Gastroesophageal sphincter (tissue), 4 donors: ENCODE data around the gene RTN1. TPM values are rescaled to one million over a fixed set of nuclear protein-coding genes. Genes with fewer than 3 reads are reported as not detected.

Source experiments
- ATAC-seq: fragments of 150-250 bp; one replicate; pipeline ENCODE4 v1.9.1; 2016; ENCODE audit warnings: mild to moderate bottlenecking, moderate library complexity
- H3K27ac ChIP-seq, 4 donors: fragments of 200-600 bp; sonication (generic) in 3 of 4; 1 replicate in 3 of 4; 2 replicates in 1 of 4; pipeline ENCODE4 v1.5.1; 2016 to 2019
- H3K27me3 ChIP-seq: fragments of 200-600 bp; sonication (generic); one replicate; pipeline ENCODE4 v1.5.1; 2019
- H3K36me3 ChIP-seq, 2 donors: fragments of 200-600 bp; sonication (generic); one replicate each; pipeline ENCODE4 v1.5.1; 2019; ENCODE audit warnings: control low read depth in 1 of 2
- H3K4me1 ChIP-seq, 3 donors: fragments of 200-600 bp; sonication (generic); 1 replicate in 2 of 3; 2 replicates in 1 of 3; pipeline ENCODE4 v1.5.1; 2016 to 2019; ENCODE audit warnings: control low read depth in 2 of 3
- H3K4me3 ChIP-seq, 2 donors: fragments of 200-600 bp; sonication (generic); one replicate each; pipeline ENCODE4 v1.5.1; 2019; ENCODE audit warnings: mild to moderate bottlenecking in 1 of 2, moderate library complexity in 1 of 2
- H3K9me3 ChIP-seq, 3 donors: fragments of 200-600 bp; sonication (generic); one replicate each; pipeline ENCODE4 v1.5.1; 2017 to 2019; ENCODE audit warnings: control low read depth in 2 of 3
- EP300 ChIP-seq: sonication (generic); formaldehyde crosslinking; IDR thresholded peaks from one replicate; pipeline ENCODE4 v1.6.1; 2017; ENCODE audit warnings: antibody characterized with exemption, mild to moderate bottlenecking
- POLR2A ChIP-seq, 2 donors: fragments of 450-650 bp; IDR thresholded peaks; one replicate each; pipeline ENCODE4 v1.6.1; 2017; ENCODE audit warnings: antibody characterized with exemption in 2 of 2, mild to moderate bottlenecking in 2 of 2, moderate library complexity in 1 of 2
- POLR2AphosphoS5 ChIP-seq: sonication (generic); formaldehyde crosslinking; IDR thresholded peaks from one replicate; pipeline ENCODE4 v1.6.1; 2017; ENCODE audit warnings: antibody characterized with exemption
- WGBS, 2 donors: methylation state at CpG; one replicate each; pipeline ENCODE4 v1.1.5; 2018; ENCODE audit warnings: low coverage in 1 of 2; 5-methylcytosine and 5-hydroxymethylcytosine counted together
- total RNA-seq, 4 donors: library from RNA; depleted of rRNA; stranded (reverse); fragments of >200 nt; gene quantifications; one replicate each; pipeline ENCODE4 v1.1.0, GENCODE V29; 2016
- TF ChIP-seq, protein P1 (sequence below), 4 experiments: fragments of 200-600 bp in 2 of 4; fragments of 450-650 bp in 2 of 4; sonication (generic) in 1 of 4; IDR thresholded peaks; one replicate each; pipeline ENCODE4 v1.5.1; 2017 to 2019; ENCODE audit warnings: antibody characterized with exemption in 4 of 4, mild to moderate bottlenecking in 2 of 4, moderate library complexity in 2 of 4

Gene RTN1
- total RNA-seq, 4 donors from 2014 or later, result 1.4 to 6.9 (median 6.5) TPM

- no peak for TF ChIP-seq POLR2A (IDR thresholded peaks at IDR 0.05)
- TF ChIP-seq POLR2AphosphoS5, result no peak
- TF ChIP-seq EP300, result no peak
- TF ChIP-seq, protein P1, sequence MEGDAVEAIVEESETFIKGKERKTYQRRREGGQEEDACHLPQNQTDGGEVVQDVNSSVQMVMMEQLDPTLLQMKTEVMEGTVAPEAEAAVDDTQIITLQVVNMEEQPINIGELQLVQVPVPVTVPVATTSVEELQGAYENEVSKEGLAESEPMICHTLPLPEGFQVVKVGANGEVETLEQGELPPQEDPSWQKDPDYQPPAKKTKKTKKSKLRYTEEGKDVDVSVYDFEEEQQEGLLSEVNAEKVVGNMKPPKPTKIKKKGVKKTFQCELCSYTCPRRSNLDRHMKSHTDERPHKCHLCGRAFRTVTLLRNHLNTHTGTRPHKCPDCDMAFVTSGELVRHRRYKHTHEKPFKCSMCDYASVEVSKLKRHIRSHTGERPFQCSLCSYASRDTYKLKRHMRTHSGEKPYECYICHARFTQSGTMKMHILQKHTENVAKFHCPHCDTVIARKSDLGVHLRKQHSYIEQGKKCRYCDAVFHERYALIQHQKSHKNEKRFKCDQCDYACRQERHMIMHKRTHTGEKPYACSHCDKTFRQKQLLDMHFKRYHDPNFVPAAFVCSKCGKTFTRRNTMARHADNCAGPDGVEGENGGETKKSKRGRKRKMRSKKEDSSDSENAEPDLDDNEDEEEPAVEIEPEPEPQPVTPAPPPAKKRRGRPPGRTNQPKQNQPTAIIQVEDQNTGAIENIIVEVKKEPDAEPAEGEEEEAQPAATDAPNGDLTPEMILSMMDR (IDR thresholded peaks at IDR 0.05), result no peak
- no peaks in the 10 kb centered on the region for H3K9me3 ChIP-seq
- H3K27me3 ChIP-seq, result no peaks in the 10 kb centered on the region
- H3K4me1 ChIP-seq, result no peaks in the 10 kb centered on the region
- ATAC-seq, result no peak
- no peaks in the 10 kb centered on the region for H3K36me3 ChIP-seq
- no peak overlapping the region for H3K27ac ChIP-seq
- H3K4me3 ChIP-seq, result no peak overlapping the region
Observed at GRCh38 chr14:59785629-59786028, 84.9 kb downstream of the RTN1 start.

DNA sequence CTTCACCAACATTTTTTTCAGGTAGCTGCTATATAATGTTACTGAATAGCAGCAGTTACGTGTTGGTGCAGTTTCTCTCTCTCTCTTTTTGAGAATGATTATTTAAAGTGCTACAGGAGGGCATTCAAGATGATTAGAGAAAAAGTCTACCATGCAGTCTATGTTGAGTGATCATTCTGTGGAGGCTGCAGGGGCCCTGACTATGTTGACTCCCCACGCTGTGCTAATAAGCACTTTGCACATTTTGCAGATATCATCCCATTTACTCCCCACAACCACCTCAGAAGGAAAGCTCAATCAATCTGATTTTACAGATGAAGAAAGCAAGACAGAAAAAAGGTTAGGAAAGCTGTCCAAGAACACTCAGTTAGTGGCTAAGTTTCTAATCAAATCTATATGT is 87.8 kb downstream of the RTN1 start:
- TF ChIP-seq POLR2A (IDR thresholded peaks at IDR 0.05) (no peak), EP300 (no peak), POLR2AphosphoS5 (no peak)
- TF ChIP-seq, protein P1 (IDR thresholded peaks at IDR 0.05), result no peak
- H3K9me3 ChIP-seq, result no peaks in the 10 kb centered on the region
- ATAC-seq, result no peak
- no peaks in the 10 kb centered on the region for H3K4me1 ChIP-seq
- H3K4me3 ChIP-seq, result no peak overlapping the region
- H3K36me3 ChIP-seq, result no peaks in the 10 kb centered on the region
- no peaks in the 10 kb centered on the region for H3K27me3 ChIP-seq
- 63 to 75% methylated on average over 2 of the region's 2 CpGs for WGBS, 2 donors
- no peak overlapping the region for H3K27ac ChIP-seq

GRCh38 chr14:59777006-59777579 is 93.5 kb downstream of the RTN1 start:
- Histone ChIP-seq H3K27ac (no peak overlapping the region), H3K4me1 (no peaks in the 10 kb centered on the region), H3K36me3 (no peaks in the 10 kb centered on the region), H3K4me3 (no peak overlapping the region), H3K9me3 (no peaks in the 10 kb centered on the region), H3K27me3 (no peaks in the 10 kb centered on the region)
- 84 to 94% methylated on average over 4 of the region's 4 CpGs for WGBS, 2 donors
- no peak for ATAC-seq
- TF ChIP-seq POLR2A (IDR thresholded peaks at IDR 0.05) (no peak), POLR2AphosphoS5 (no peak), EP300 (no peak)
- TF ChIP-seq, protein P1 (IDR thresholded peaks at IDR 0.05), result no peak

- H3K4me1 ChIP-seq, result no peaks in the 10 kb centered on the region
- WGBS, 2 donors, result 76 to 86% methylated on average over 2 of the region's 2 CpGs
- H3K4me3 ChIP-seq, result no peak overlapping the region
- TF ChIP-seq EP300 (no peak), POLR2AphosphoS5 (no peak), POLR2A (IDR thresholded peaks at IDR 0.05) (no peak)
- TF ChIP-seq, protein P1 (IDR thresholded peaks at IDR 0.05), result no peak
- no peaks in the 10 kb centered on the region for H3K27me3 ChIP-seq
- no peak for ATAC-seq
- H3K9me3 ChIP-seq, result no peaks in the 10 kb centered on the region
- no peaks in the 10 kb centered on the region for H3K36me3 ChIP-seq
- no peak overlapping the region for H3K27ac ChIP-seq
Observed at GRCh38 chr14:59776468-59776867, 94.1 kb downstream of the RTN1 start.

DNA sequence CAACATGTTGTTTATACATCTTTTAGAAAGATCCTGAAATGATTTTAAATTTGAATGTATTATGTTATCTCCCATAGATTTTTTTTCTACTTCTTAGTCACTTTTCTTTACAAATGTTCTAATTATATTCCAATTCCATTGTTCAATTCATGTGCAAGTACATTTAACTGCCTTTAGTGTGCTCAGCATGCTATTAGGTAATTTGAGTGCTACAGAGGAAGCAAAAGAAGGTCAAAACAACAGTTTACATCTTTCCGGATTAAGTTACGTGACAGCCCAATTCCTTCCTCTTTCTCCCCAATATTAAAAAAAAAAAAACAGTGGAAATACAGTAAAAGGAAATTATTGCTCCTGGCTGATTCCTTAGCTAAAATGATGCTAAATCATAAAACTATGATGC is 98.3 kb downstream of the RTN1 start:
- WGBS, 2 donors, result 19 to 41% methylated on average over 2 of the region's 2 CpGs
- Histone ChIP-seq H3K27ac (no peak overlapping the region), H3K4me3 (no peak overlapping the region), H3K9me3 (no peaks in the 10 kb centered on the region), H3K27me3 (no peaks in the 10 kb centered on the region), H3K4me1 (no peaks in the 10 kb centered on the region), H3K36me3 (no peaks in the 10 kb centered on the region)
- ATAC-seq, result no peak
- TF ChIP-seq POLR2AphosphoS5, result no peak
